ENCODE data around the gene PAQR3. TPM values are rescaled to one million over a fixed set of nuclear protein-coding genes. Genes with fewer than 3 reads are reported as not detected.

The PAQR3 gene
- total RNA-seq, 1 experiment from 2014 or later: 11.4 TPM

- Histone ChIP-seq H3K27me3 (replicated peaks; ENCODE audit: insufficient read depth, low read depth, low read length, poor library complexity) (no peaks in the 10 kb centered on the region), H3K27ac (ENCODE audit: low read depth, low read length, poor library complexity, severe bottlenecking) (no peak overlapping the region), H3K9me3 (ENCODE audit: low read depth, low read length, poor library complexity, severe bottlenecking) (no peaks in the 10 kb centered on the region), H3K4me1 (ENCODE audit: insufficient read depth, low read length, poor library complexity, severe bottlenecking) (no peaks in the 10 kb centered on the region), H3K36me3 (ENCODE audit: insufficient read depth, low read length, poor library complexity, severe bottlenecking) (no peaks in the 10 kb centered on the region), H3K4me3 (ENCODE audit: low read depth, low read length, poor library complexity, severe bottlenecking) (no peak overlapping the region)
- intact Hi-C loops (cut with micrococcal nuclease; ENCODE audit: unreplicated experiment): loop anchor here (5.0 kb wide), 2 partner anchors 628 to 1268 kb away; no protein-coding TSS in a partner anchor
- CTCF ChIA-PET: no interaction called here
- DNase-seq (ENCODE audit: low spot score): no peak
- TF ChIP-seq CTCF (conservative IDR thresholded peaks at IDR 0.05; ENCODE audit: low read depth, low read length): no peak
- TF ChIP-seq EZH2 (IDR thresholded peaks at IDR 0.05; ENCODE audit: borderline replicate concordance, low read depth, low read length, poor library complexity, severe bottlenecking): no peak
- POLR2A ChIA-PET (ENCODE audit: low non-redundant PET): no interaction called here
- BruUV-seq (replicated peaks): no TSS peak
These were observed 10.5 kb upstream of the PAQR3 start for GRCh38 chr4:78949735-78950134.

- POLR2A ChIA-PET (ENCODE audit: low non-redundant PET): no interaction called here
- Histone ChIP-seq H3K4me1 (ENCODE audit: insufficient read depth, low read length, poor library complexity, severe bottlenecking) (no peaks in the 10 kb centered on the region), H3K27me3 (replicated peaks; ENCODE audit: insufficient read depth, low read depth, low read length, poor library complexity) (no peaks in the 10 kb centered on the region), H3K27ac (ENCODE audit: low read depth, low read length, poor library complexity, severe bottlenecking) (no peak overlapping the region), H3K4me3 (ENCODE audit: low read depth, low read length, poor library complexity, severe bottlenecking) (no peak overlapping the region), H3K36me3 (ENCODE audit: insufficient read depth, low read length, poor library complexity, severe bottlenecking) (no peaks in the 10 kb centered on the region), H3K9me3 (ENCODE audit: low read depth, low read length, poor library complexity, severe bottlenecking) (no peaks in the 10 kb centered on the region)
- no peak for DNase-seq (ENCODE audit: low spot score)
- BruUV-seq (replicated peaks): no TSS peak
- TF ChIP-seq EZH2 (IDR thresholded peaks at IDR 0.05; ENCODE audit: borderline replicate concordance, low read depth, low read length, poor library complexity, severe bottlenecking): no peak
- CTCF ChIA-PET: no interaction called here
- intact Hi-C loops (cut with micrococcal nuclease; ENCODE audit: unreplicated experiment): no loop called here
These were observed 6.5 kb upstream of the PAQR3 start for GRCh38 chr4:78945651-78946179.

- intact Hi-C loops (cut with micrococcal nuclease; ENCODE audit: unreplicated experiment): no loop called here
- Histone ChIP-seq H3K4me3 (ENCODE audit: low read depth, low read length, poor library complexity, severe bottlenecking) (no peak overlapping the region), H3K27me3 (replicated peaks; ENCODE audit: insufficient read depth, low read depth, low read length, poor library complexity) (no peaks in the 10 kb centered on the region), H3K27ac (ENCODE audit: low read depth, low read length, poor library complexity, severe bottlenecking) (no peak overlapping the region), H3K36me3 (ENCODE audit: insufficient read depth, low read length, poor library complexity, severe bottlenecking) (no peaks in the 10 kb centered on the region), H3K9me3 (ENCODE audit: low read depth, low read length, poor library complexity, severe bottlenecking) (no peaks in the 10 kb centered on the region), H3K4me1 (ENCODE audit: insufficient read depth, low read length, poor library complexity, severe bottlenecking) (no peaks in the 10 kb centered on the region)
- no TSS peak for BruUV-seq (replicated peaks)
- TF ChIP-seq EZH2 (IDR thresholded peaks at IDR 0.05; ENCODE audit: borderline replicate concordance, low read depth, low read length, poor library complexity, severe bottlenecking): no peak
- no peak for TF ChIP-seq CTCF (conservative IDR thresholded peaks at IDR 0.05; ENCODE audit: low read depth, low read length)
- POLR2A ChIA-PET (ENCODE audit: low non-redundant PET): no interaction called here
- CTCF ChIA-PET: no interaction called here
- DNase-seq (ENCODE audit: low spot score): no peak
These were observed 5.1 kb upstream of the PAQR3 start for GRCh38 chr4:78944381-78944780.

GRCh38 chr4:78940752-78941151 lies 1.5 kb upstream of the PAQR3 start:
- no TSS peak for BruUV-seq (replicated peaks)
- intact Hi-C loops (cut with micrococcal nuclease; ENCODE audit: unreplicated experiment): no loop called here
- no peak for TF ChIP-seq CTCF (conservative IDR thresholded peaks at IDR 0.05; ENCODE audit: low read depth, low read length)
- no peak for TF ChIP-seq EZH2 (IDR thresholded peaks at IDR 0.05; ENCODE audit: borderline replicate concordance, low read depth, low read length, poor library complexity, severe bottlenecking)
- Histone ChIP-seq H3K27ac (ENCODE audit: low read depth, low read length, poor library complexity, severe bottlenecking) (no peak overlapping the region), H3K27me3 (replicated peaks; ENCODE audit: insufficient read depth, low read depth, low read length, poor library complexity) (no peaks in the 10 kb centered on the region), H3K9me3 (ENCODE audit: low read depth, low read length, poor library complexity, severe bottlenecking) (no peaks in the 10 kb centered on the region), H3K4me3 (ENCODE audit: low read depth, low read length, poor library complexity, severe bottlenecking) (no peak overlapping the region), H3K36me3 (ENCODE audit: insufficient read depth, low read length, poor library complexity, severe bottlenecking) (no peaks in the 10 kb centered on the region), H3K4me1 (ENCODE audit: insufficient read depth, low read length, poor library complexity, severe bottlenecking) (no peaks in the 10 kb centered on the region)
- DNase-seq (ENCODE audit: low spot score): no peak
- CTCF ChIA-PET: no interaction called here
- POLR2A ChIA-PET (ENCODE audit: low non-redundant PET): no interaction called here

All from A673 (cell line).